Neural cell (in vitro differentiated cells): Measurements from ENCODE around the gene ACO2.

Experiments
- EP300 ChIP-seq: fragments of 450-650 bp; conservative IDR thresholded peaks from 2 replicates; pipeline ENCODE4 v1.6.1; 2014; ENCODE audit warnings: antibody characterized with exemption, mild to moderate bottlenecking, moderate library complexity; ENCODE audit not compliant: poor library complexity, severe bottlenecking
- EZH2 ChIP-seq: fragments of 200-600, 300-800 bp; shearing (Covaris generic), sonication (generic); IDR thresholded peaks from 2 replicates; pipeline ENCODE4 v1.6.1; 2014; ENCODE audit warnings: antibody characterized with exemption, low read length, borderline replicate concordance, mild to moderate bottlenecking; ENCODE audit not compliant: insufficient read depth, poor library complexity, severe bottlenecking
- POLR2AphosphoS5 ChIP-seq: IDR thresholded peaks from 2 replicates; pipeline ENCODE4 v1.6.1; 2012
- SMC3 ChIP-seq: fragments of 450-650 bp; conservative IDR thresholded peaks from 2 replicates; pipeline ENCODE4 v1.6.1; 2014; ENCODE audit warnings: antibody characterized with exemption, mild to moderate bottlenecking, moderate library complexity; ENCODE audit not compliant: poor library complexity
- TF ChIP-seq, protein P1 (sequence below): fragments of 450-650 bp; IDR thresholded peaks from 2 replicates; pipeline ENCODE4 v1.5.1; 2014; ENCODE audit warnings: antibody characterized with exemption, mild to moderate bottlenecking, moderate library complexity; ENCODE audit not compliant: poor library complexity, severe bottlenecking
- TF ChIP-seq, protein P2 (sequence below): IDR thresholded peaks from 2 replicates; pipeline ENCODE4 v1.6.1; 2012; ENCODE audit warnings: borderline replicate concordance

- TF ChIP-seq, protein P1, sequence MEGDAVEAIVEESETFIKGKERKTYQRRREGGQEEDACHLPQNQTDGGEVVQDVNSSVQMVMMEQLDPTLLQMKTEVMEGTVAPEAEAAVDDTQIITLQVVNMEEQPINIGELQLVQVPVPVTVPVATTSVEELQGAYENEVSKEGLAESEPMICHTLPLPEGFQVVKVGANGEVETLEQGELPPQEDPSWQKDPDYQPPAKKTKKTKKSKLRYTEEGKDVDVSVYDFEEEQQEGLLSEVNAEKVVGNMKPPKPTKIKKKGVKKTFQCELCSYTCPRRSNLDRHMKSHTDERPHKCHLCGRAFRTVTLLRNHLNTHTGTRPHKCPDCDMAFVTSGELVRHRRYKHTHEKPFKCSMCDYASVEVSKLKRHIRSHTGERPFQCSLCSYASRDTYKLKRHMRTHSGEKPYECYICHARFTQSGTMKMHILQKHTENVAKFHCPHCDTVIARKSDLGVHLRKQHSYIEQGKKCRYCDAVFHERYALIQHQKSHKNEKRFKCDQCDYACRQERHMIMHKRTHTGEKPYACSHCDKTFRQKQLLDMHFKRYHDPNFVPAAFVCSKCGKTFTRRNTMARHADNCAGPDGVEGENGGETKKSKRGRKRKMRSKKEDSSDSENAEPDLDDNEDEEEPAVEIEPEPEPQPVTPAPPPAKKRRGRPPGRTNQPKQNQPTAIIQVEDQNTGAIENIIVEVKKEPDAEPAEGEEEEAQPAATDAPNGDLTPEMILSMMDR: no peak
- TF ChIP-seq POLR2AphosphoS5: no peak
- TF ChIP-seq, protein P2, sequence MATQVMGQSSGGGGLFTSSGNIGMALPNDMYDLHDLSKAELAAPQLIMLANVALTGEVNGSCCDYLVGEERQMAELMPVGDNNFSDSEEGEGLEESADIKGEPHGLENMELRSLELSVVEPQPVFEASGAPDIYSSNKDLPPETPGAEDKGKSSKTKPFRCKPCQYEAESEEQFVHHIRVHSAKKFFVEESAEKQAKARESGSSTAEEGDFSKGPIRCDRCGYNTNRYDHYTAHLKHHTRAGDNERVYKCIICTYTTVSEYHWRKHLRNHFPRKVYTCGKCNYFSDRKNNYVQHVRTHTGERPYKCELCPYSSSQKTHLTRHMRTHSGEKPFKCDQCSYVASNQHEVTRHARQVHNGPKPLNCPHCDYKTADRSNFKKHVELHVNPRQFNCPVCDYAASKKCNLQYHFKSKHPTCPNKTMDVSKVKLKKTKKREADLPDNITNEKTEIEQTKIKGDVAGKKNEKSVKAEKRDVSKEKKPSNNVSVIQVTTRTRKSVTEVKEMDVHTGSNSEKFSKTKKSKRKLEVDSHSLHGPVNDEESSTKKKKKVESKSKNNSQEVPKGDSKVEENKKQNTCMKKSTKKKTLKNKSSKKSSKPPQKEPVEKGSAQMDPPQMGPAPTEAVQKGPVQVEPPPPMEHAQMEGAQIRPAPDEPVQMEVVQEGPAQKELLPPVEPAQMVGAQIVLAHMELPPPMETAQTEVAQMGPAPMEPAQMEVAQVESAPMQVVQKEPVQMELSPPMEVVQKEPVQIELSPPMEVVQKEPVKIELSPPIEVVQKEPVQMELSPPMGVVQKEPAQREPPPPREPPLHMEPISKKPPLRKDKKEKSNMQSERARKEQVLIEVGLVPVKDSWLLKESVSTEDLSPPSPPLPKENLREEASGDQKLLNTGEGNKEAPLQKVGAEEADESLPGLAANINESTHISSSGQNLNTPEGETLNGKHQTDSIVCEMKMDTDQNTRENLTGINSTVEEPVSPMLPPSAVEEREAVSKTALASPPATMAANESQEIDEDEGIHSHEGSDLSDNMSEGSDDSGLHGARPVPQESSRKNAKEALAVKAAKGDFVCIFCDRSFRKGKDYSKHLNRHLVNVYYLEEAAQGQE: no peak
- TF ChIP-seq EZH2: no peak
- TF ChIP-seq EP300: no peak
- TF ChIP-seq SMC3: no peak
Measured at GRCh38 chr22:41573677-41574076, 104.8 kb downstream of the ACO2 start.
